GM18517 (cell line): ENCODE measurements around the gene TMA16.
"Not testable (repeated sequence)": the region's sequence is repeated elsewhere in the genome, so short reads cannot be mapped to it uniquely, and the experiment has no call there.

Source experiments
- ATAC-seq: cut with Tn5 transposase; IDR thresholded peaks from one replicate; pipeline ENCODE4 v1.9.1; 2021; ENCODE audit warnings: mild to moderate bottlenecking, moderate library complexity; ENCODE audit not compliant: unreplicated experiment

TMA16 gene

DNA sequence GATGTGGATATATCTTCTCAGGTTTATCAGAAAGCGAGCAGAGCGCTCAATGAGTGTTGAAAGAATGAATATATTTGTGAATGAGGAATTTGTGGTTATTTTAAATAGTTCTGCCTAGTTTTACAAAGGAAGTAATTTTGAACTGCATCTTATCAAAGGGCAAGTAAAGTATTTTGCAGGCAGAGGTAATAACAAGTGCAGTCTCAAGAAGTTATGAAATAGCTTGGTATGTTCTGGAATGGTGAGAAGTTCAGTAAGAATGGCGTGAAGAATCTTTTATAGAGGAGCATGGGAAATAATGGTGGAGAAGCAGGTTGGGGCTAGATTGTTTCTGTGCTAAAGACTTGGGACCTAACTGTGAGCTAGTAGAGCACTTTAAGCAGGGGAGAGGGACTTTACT, 10.9 kb downstream of the TMA16 start:
- no peak for ATAC-seq

DNA sequence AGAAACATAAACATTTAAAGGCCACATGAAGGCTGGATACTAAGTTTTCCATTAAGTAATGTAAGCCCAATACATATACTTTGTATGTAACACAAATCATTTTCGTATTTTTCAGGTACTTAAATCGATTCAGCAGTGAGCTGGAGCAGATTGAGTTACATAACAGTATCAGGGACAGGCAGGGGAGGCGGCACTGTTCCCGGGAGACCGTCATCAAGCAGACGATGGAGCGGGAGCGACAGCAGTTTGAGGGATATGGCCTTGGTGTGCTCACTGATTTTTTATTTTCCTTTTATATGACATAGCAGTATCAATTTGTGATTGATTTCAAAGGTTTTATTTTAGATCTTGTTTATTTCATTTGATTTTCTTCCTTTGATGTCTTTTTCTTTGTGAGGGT, 20.7 kb downstream of the TMA16 start:
- no peak for ATAC-seq

DNA sequence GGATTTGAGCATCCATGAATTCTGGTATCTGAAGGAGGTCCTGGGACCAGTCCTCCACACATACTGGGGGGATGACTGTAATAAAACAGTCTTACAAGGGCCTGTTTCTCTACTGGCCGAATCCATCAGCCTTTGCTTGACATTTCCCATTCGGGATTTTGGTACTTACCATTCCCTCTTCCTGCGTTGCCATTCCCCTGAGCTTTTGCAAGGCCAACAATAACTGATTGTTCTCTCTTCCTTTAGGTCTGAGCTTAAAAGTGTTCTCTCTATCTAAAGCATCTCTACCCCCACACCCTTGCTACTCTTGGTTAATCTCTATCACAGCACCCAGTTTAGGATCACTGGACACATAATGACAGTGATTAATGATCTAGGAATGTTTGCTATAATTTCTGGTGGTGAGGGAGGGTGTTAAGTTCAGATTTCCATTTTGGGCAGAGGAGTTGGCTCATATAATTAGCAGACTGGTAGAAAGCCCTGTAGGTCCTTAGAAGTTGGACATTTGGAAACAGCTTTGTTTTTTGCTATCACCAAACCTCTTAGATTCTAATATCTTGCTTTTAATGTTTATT, 29.4 kb downstream of the TMA16 start:
- ATAC-seq = no peak

DNA sequence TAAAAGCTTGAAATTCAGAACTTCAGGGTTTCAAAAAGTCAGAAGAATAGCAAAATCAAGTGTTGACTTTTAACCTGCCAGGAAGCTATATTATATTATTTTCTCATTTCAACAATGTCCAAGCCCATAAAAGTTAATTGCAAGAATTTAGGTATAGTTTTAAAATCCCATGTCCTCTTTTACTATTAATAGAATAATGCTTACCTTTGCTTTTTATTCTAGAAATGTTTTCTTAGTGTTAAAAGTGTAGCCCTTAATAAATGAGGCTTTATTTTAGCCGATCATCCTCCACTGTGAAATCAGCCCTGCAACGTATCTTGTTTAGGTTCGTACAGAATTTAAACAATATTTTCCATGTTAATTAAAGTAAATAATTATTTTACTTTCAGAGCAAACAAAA, 31.5 kb downstream of the TMA16 start:
- ATAC-seq = no peak

DNA sequence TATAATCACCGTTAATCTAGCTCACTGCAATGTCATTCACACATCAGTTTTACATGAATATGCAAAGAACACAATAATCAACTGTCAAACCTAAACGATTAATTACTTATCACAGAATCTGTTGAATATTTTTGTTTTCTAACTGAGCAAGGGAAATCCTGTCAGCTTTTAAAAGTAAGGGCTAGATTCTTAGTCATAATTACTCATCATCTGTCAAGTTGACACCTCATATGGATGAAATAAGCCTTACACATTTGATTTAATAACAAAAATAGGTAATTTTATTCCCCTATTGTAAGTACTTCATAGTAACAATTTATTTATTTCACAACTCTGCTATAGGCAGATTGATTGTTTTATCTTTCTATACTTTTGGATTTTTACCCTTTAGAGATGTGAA, 32.7 kb downstream of the TMA16 start:
- no peak for ATAC-seq

DNA sequence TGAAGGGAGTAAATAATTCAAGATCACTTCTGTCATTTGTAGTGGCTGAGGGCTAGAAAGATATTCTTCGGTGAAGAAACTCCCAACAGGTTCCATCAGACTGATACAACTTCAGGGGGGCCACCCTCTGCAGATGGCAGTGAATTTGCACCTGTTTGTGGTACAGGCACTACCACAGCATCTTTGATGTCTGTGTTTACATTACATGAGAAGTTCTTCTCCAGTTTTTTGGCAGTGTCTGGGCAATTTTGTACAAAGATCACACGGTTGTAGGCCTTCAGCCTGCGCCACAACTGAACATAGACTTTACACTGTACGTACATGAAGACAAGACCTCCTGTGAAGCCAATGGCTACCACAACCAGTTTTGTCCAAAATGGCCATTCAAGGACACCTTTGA, 34.2 kb downstream of the TMA16 start:
- ATAC-seq = no peak

DNA sequence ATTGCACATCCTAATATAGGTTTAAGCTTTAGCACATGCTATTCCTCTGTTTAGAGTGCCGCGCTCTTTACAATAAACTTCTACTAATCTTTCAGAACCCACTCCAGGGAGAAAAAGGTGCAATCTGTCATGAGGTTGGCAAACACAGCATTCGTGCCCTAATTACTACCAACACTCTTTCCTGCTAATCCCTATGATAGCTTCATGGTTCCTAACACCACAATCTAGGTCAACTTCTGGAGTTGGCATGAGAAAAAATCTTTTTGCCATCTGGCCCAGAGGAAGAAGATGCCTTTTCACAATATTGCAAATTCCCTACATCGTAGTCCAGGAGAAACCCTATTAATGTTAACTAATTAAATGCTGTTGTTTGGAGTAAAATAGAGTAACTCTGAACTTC, 39.6 kb downstream of the TMA16 start:
- ATAC-seq = no peak

DNA sequence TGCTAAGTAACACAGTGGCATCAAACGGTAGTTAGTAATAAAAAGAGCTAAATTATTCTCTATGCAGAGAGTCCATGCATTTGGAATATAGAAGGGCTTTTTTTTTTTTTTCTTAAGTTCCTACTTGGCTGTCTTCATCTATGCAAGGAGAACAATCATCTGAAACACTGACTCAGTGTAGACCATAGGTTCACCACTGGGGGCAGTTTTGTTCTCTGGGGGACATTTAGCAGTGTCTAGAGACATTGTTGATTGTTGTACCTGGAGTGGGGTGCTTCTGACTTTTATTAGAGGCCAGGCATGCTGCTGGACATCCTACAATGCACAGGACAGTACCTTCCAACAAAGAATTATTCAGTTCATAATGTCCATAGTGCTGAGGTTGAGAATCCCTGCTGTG, 41.2 kb downstream of the TMA16 start:
- ATAC-seq = no peak

DNA sequence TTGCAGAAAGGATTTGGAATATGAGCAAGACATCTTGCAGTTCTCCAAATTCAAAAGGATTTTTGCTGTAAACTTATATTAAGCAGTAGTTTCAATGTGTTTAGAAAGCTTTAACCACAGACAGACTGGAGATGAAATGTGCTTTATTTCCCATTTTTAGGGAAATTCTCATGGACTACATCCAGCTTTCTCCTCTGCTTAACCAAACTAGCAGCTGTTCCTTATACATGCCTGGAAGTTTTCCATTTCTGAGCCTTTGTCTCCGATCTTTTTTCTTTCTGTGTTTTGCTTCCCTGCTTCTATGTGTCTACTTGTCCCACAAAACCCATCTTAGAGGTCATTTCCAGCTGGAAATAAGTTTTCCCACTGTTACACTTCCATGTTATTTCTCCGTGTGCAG, 41.6 kb downstream of the TMA16 start:
- no peak for ATAC-seq

DNA sequence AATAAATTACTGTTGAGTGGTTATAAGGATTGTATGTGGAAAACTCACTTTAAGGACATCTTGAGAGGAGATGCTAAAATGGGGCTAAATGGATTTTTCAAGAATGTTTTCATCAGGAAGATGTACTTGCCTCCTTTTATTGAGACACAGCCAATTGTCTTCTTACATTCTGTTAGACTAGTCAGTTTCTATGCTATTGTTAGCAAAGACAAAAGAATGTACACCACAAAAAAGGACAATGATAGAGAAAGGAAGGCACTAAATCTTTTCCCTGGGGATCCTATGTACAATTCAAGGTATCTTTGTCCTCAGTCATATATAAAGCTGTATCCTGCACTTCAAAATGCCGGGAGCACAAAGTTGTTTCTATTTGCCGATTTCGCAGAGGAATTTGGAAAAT, 42.6 kb downstream of the TMA16 start:
- ATAC-seq = no peak

DNA sequence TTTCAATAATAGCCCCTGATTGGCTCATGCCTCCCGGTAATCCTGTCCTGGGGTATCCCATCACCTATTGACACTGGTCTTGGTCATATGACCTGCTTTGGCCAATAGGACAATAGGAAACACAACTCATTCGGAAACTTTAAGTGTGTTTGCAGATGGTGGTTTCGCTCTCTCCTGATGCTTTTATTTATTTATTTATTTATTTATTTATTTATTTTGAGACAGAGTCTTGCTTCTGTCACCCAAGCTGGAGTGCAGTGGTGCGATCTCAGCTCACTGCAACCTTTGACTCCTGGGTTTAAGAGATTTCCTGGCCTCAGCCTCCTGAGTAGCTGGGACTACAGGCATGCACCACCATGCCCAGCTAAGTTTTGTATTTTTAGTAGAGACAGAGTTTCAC, 44.3 kb downstream of the TMA16 start:
- ATAC-seq = not testable (repeated sequence)

DNA sequence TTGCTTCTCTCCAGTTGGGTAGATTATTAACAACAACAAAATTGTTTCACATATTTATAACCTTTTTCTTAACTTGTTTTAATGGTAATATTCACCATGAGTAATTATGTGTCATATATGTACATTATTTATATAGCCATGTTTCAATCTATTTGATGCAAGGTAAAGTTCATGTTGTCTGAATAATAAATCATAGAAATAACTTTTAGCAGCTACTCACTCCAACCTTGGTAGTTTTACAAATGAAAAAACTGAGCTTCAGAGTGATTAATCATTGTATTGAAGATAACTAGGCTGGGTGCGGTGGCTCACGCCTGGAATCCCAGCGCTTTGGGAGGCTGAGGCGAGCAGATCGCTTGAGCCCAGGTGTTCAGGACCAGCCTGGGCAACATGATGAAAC, 46.0 kb downstream of the TMA16 start:
- no peak for ATAC-seq

DNA sequence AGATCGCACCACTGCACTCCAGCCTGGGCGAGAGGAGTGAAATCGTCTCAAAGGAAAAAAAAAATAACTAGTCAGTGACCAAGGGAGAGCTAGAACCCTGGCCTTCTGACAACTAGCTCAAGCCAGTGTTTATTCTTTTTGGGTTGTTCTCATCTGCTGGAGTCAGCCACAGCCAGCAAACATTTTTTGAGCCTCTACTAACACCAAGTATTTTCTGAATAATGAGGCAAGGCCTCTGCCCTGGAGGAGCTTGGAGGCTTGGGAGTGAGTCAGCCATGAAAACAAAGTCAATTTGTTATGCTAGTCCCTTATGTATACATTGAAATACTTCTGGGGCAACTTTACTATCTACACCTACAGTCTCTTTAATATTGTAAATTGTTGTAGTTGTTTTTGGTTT, 46.5 kb downstream of the TMA16 start:
- ATAC-seq = no peak

DNA sequence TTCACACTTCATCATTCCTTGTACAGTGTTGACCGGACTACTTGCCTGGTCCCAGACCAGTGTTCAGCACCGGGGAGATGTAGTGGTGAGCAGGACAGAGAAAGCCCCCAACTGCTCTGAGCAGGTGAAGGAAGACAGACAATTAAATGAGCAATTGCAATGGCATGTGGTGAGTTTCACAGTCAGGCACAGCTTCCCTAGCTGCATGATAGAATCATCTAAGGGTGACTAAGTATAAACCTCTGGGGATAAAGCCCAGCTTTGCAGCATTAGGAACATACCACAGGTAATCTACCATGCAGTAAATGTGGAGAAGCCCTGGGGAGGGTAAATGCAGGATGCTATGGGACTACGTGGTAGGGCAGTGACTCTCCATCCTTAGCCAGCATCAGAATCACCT, 47.8 kb downstream of the TMA16 start:
- no peak for ATAC-seq

DNA sequence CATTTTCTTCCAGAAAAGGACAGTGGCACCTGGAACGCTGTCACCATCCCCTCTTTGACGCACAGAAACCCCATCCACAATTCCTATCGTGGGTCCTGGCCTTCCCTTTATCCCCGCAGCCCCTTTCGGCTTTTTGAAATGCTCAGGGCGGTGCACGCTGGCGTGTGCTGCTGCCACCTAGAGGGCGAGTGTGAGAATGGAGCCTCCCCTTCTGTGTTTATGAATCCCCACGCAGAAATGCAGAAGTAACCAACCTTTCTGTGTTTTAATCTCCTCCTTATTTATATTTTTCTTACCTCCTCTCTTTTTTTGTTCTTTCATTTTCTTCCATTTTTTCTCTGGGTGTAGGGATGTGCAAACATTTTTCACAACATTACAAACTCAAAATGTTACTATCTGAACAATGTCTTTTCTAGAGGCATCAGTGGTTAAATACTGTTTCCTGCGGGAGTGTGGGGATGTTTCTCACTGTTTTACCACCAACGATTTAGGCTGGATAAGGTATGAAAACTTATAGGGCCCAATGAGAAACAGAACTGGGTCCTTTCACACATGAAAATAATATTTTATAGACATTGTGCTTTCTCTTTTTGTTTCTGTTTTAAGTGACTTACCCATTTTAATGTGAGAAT, 50.0 kb downstream of the TMA16 start:
- ATAC-seq = peak; percentile 77

DNA sequence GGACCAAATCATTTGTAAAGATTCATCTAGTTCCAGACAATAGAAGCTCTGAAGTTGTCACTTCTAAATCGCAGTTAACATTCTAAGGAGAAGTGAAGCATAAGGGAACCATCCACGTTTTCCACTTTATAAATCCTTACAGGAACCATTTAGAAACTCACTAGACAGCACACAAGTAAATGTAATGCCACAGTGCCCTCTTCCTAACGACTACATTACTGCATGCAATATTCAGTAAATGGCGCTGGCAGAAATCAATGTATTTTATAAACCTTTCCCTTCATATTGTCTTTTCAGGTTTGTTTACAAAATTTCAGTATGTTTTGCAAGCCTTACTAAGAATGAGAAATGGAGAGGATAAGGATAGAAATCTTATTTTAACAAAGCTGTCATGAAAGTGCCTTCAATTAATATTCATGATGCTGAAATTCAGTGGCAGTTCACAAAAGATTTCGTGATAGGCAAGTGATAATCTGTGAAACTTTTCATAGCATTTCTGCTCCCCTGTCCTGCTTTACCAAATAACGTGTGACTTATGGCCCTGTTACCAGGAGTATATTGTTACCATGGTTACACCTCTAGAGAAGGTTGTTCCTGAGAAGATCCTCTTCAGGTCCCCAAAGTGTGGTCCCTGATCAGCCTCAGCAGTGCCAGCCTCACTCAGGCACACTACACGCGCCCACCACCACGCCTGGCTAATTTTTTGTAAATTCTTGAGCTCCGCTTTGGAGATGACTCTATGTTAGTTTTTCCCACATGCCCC, 54.2 kb downstream of the TMA16 start:
- ATAC-seq = peak; percentile 36

DNA sequence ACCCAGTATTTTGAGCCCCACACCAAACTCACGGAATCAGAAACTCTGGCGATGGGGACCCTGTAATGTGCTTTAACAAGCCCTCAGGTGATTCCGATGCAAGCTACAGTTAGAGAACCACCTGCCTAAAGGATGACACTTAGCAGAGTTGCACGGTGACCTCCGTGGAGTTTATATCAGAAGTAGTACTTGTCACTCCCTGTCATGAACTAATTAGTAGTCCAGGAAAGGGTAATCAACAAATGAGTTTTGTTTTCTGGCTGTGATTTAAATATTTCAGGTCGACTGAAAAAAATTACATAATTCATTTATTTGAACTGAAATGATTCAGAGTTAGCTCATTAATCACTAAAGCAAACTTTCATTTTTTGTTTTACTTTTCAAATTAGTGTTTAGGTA, 56.4 kb downstream of the TMA16 start:
- ATAC-seq = no peak

DNA sequence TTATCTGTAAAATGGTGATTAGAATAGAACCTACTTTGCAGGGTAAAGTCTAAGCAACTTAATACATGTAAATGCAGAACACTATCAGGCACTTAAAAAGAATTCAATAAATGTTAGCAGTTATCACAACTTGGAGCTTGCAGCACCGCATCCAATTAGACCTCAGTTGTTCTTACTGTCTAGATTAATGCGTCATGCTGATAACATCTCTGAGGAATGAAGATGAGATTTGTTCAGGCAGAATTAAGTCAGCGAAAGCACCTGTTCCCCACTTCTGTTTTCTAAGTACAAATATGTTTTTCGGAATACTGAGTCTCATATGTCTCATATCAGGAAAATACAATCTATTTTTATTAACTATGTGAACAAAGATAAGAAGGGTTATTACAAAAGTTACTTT, 58.7 kb downstream of the TMA16 start:
- no peak for ATAC-seq

DNA sequence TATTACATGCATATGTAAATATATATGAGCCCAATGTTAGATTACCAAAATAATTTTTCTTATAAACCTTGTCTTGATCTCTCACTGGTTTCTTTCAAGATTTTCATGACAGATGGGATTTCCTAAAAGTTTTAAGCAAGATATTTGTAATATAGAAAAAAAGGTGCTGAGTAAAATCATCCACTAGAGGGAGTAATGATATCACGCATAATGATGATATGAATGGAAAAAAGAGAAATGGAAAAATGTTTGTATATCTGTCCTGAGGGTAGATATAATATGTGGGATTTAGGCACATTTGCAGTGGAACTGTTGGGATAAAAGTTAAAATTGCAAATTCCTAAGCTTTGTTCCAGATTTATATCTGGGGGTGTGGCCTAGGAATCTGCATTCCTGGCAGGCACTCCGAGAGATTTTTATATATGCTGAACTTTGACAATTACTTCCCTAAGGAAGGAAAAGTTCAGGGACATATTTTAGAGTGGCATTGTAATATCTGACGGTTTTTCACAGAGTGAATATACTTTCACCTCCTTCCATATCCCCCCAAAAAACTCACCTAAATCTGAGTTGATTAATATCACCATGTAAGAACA, 60.5 kb downstream of the TMA16 start:
- no peak for ATAC-seq

DNA sequence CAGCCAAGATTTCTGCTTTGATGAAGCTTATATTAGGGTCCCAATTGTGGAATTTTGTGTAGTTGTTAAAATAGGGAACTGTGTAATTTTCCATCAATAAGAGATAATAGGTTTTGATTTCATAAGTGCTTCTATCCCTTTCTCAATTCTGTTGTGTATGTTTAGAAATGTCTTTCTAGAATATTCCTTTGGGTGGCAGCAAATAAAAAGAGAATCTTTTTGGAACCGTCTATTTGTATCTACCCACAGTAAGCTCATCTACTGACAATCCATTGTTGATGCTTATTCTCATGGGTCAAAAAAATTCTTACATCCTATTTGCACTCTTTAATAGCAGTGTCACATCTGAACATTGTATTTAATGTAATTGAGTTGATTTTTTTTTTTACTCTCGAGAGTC, 61.7 kb downstream of the TMA16 start:
- ATAC-seq = no peak

DNA sequence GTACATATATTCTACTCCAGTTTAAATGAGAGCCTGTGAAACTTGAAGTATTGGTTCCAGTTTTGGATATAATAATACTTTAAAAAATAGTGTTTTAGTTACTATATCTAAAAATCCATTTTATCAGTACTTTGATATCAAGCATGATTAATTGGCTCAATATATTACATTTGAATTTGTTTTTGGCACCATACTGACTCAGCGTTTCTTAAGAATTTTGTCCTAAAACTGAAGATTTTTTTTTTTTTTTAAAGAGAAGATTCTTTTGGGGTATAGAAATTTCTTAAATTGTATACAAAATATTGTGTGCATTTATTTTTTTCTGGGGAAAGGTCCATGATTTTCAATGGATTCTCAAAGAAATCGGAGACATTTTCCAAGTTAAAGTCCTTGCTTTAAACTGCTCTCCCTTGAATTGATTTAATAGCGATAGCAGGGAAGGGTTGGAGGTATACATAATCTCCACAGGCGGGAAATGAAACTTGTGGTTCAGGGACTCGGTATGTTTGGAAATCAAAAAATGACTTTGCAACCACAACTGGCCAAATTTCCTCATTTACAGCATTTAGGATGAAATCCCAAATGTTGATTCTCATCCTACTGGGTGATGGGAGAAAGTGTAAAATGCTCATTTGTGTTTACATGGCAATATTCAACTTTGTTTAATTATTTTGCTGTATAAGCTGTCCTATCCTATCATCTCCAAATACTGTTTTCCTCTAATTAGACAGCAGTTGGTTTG, 62.3 kb downstream of the TMA16 start:
- no peak for ATAC-seq
